SW 1271 (cell line): ENCODE data around the gene RPS19BP1.
A peak's percentile ranks its signal among the peaks of the same experiment; 100 is the strongest.
"Not testable (repeated sequence)": the region's sequence is repeated elsewhere in the genome, so short reads cannot be mapped to it uniquely, and the experiment has no call there.

ENCODE experiments used
- DNase-seq, 2 experiments: peaks; one replicate each; lab custom pipeline; 2025; lab: John Stamatoyannopoulos, UW

The RPS19BP1 gene

GRCh38 chr22:39514373-39514973 is 18.1 kb downstream of the RPS19BP1 start:
- peak in 1 of 2 experiments; percentile 23 for DNase-seq

DNA sequence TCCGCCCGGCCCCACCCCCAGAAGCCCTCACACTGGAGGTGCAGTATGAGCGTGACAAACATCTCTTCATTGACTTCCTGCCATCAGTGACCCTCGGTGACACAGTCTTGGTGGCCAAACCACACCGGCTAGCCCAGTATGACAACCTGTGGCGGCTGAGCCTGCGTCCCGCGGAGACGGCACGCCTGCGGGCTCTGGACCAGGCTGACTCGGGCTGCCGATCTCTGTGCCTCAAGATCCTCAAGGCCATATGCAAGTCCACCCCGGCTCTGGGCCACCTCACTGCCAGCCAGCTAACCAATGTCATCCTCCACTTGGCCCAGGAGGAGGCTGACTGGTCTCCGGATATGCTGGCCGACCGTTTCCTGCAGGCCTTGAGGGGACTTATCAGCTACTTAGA is 18.8 kb downstream of the RPS19BP1 start:
- no peak for DNase-seq

- no peak for DNase-seq
Observed at GRCh38 chr22:39512026-39512425, 20.5 kb downstream of the RPS19BP1 start.

- DNase-seq: no peak
Observed at GRCh38 chr22:39511226-39511625, 21.3 kb downstream of the RPS19BP1 start.

GRCh38 chr22:39510529-39511149 is 21.9 kb downstream of the RPS19BP1 start:
- DNase-seq: no peak

DNA sequence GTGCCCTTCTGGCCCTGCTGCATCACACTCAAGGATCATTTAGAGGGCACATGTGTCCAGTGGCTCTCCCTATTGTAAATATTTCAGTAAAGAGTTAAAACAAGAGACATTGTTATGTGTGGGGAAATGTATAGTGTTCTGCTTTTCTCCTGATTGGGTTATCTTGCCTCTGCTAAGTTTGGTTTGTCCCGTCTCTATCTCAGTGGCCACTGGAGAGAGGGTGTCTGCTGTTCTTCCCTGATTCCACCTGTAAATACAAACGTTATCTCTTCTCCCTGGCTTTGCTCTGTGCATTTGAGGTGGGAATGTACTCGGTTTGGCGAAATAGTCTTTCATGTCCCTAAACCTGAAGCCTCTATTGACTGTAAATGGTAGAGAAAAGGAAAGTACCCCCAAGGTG is 24.2 kb downstream of the RPS19BP1 start:
- no peak for DNase-seq

DNA sequence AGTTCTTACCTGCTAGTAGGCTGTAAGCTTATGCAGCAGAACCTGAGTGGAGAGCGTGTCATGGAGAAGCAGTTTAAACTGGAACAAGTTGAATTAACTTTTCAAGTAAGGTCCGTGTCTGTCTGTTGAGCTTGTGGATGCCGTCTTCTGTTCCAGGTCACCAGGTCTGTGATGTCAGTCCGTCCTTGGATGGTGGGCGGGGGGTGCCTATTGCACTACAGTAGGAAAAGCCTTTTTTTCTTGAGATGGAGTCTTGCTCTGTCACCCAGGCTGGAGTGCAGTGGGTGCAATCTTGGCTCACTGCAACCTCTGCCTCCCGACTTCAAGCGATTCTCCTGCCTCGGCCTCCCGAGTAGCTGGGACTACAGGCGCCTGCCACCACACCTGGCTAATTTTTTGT is 25.5 kb downstream of the RPS19BP1 start:
- not testable (repeated sequence) for DNase-seq

DNA sequence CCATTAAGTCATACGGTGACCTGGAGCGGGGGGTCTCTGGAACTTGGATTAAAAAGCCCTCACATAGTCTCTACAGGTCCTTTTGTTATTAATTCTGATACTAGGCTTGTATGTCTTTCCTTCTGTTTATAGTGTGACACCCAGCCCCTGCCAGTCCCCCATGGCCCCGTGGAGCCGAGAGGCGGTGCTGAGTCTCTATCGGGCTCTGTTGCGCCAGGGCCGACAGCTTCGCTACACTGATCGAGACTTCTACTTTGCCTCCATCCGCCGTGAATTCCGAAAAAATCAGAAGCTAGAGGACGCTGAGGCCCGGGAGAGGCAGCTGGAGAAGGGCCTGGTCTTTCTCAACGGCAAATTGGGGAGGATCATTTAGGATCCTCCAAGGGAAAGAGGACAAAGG is 28.5 kb downstream of the RPS19BP1 start:
- DNase-seq: no peak

DNA sequence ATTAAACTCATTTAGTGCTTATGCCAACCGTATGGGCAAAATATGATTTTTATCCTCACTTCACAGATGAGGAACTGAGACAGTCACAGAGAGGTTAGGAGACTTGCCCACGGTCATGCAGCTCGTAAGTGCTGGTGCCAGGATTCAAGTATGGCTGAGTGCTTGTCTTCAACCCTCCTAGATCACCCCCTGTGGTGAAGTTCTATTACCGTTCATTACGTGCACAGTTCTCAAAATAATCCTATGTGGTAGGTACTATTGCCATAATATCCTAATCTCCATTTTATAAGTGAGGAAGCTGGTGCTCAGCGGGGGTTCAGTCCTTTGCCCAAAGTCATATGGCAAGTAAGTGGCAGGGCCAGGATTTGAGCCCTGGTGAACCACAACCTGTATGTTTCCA is 28.9 kb downstream of the RPS19BP1 start:
- no peak for DNase-seq

- DNase-seq: no peak
Observed at GRCh38 chr22:39502789-39503409, 29.6 kb downstream of the RPS19BP1 start.

GRCh38 chr22:39502109-39502788 is 30.3 kb downstream of the RPS19BP1 start, which contains the start of gene MIEF1:
Gene MIEF1 (plus strand): TSS chr22:39502290. CDS start chr22:39511295, 9,005 bp downstream.
- peak; percentile 86 to 87 for DNase-seq

DNA sequence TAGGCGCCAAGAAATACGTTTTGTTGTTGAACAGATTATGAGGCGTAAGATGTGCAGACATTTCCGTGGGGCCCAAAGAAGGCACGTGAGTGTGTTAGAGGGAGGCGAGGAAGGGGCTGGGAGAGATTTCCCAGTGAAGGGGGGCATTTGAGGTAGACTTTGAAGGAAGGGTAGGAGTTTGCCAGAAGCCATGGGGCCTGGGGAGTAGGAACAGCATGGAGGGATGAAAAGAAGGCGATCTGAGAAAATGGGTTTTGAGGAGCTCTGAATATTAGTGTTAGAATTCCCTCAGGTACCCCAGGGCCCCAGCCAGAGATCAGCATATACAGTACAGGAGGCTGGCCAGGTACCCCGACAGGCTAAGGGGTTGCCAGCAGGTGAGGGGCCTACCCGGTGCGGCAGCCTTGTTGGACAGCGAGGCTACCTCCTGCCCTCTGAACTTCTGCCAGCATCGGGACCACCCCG is 30.9 kb downstream of the RPS19BP1 start:
- DNase-seq: no peak

- no peak for DNase-seq
Observed at GRCh38 chr22:39500101-39500500, 32.4 kb downstream of the RPS19BP1 start.

DNA sequence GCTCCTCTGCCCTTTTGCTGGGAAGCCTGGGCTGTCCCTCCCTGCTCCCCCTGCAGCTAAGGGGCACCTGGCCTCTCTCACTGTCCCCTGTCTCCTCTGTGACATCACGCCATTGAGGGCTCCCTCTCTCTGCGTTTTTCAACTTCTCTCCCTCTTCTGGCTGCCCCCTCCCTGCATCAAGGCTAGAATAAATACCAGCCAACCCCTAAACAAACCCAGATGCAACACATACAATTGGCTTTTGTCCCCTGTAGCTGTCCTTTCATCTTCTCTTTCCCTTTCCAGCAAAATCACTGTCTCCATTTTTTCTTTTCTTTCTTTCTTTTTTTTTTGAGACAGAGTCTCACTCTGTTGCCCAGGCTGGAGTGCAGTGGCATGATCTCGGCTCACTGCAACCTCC is 33.7 kb downstream of the RPS19BP1 start:
- DNase-seq: no peak

GRCh38 chr22:39498368-39498767 is 34.2 kb downstream of the RPS19BP1 start:
- DNase-seq: no peak

GRCh38 chr22:39497429-39497828 is 35.1 kb downstream of the RPS19BP1 start:
- no peak for DNase-seq

DNA sequence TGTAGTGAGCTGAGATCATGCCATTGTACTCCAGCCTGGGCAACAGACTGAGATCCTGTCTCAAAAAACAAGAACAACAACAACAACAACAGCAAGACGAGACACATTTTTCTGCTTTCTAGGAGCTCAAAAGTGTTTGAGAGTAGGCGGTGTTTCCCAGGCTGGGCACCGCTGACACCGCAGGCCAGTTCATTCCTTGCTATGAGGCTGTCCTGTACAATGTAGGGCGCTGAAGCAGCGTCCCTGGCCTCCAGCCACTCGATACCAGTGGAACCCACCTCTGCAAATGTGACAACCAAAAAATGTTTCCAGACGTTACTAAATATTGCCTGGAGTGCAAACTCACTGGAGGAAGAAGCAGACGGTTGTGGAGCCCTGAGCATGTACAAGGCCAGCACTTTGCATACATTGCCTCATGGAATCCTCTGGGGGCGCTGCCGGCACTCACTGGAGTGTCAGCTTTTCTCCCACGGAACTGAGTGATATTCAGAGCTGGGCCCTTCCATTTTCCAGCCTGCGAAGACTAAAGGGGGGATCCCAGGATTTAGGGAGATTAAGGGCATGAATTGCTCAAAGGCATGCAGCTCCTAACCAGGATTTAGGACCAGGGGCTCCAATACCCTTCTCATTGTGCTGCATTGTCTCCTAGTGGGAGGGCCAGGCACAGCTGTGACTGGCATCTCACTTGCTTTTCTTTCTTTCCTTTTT is 36.3 kb downstream of the RPS19BP1 start:
- DNase-seq: peak in 1 of 2 experiments; percentile 55

- DNase-seq: no peak
Observed at GRCh38 chr22:39494471-39495120, 38.0 kb downstream of the RPS19BP1 start.

GRCh38 chr22:39493759-39494158 is 38.8 kb downstream of the RPS19BP1 start:
- no peak for DNase-seq

- DNase-seq: no peak
Observed at GRCh38 chr22:39492186-39492585, 40.4 kb downstream of the RPS19BP1 start.

- no peak for DNase-seq
Observed at GRCh38 chr22:39491696-39492095, 40.9 kb downstream of the RPS19BP1 start.
